CD4-positive, alpha-beta T cell (primary cell): Measurements from ENCODE around the gene MYEF2. TPM values are rescaled to one million over a fixed set of nuclear protein-coding genes. Genes with fewer than 3 reads are reported as not detected.

Experiments used
- ATAC-seq: fragments of 200-7000 bp; cut with Tn5 transposase; one replicate; pipeline ENCODE4 v1.10.0; 2022; ENCODE audit warnings: mild to moderate bottlenecking; ENCODE audit not compliant: poor library complexity
- CTCF ChIA-PET: fragments of 350-600 bp; sonication (Branson Sonifier 250); formaldehyde crosslinking; loops from one replicate; lab custom pipeline; 2021; ENCODE audit warnings: antibody characterized with exemption, inconsistent platforms; lab: Charles Lee
- POLR2A ChIA-PET: fragments of 350-600 bp; sonication (Branson Sonifier 250); formaldehyde crosslinking; loops from one replicate; lab custom pipeline; 2021; ENCODE audit warnings: antibody characterized with exemption, inconsistent platforms; lab: Charles Lee
- DNase-seq, 14 experiments: peaks; one replicate each; pipeline ENCODE4 v3.0.0-alpha.2; 2013 to 2020; ENCODE audit warnings: mixed read lengths in 2 of 14
- H3K27ac ChIP-seq, 2 donors: one replicate each; pipeline versions ENCODE4 v1.5.1 to v1.7.0; 2013; ENCODE audit warnings: low read length in 2 of 2, low read depth in 1 of 2, mild to moderate bottlenecking in 1 of 2
- H3K27me3 ChIP-seq, 2 experiments: 1 replicate in 1 of 2; 2 replicates in 1 of 2; pipeline versions ENCODE4 v1.6.1 to v1.7.0; 2013; ENCODE audit warnings: low read length in 2 of 2, control low read depth in 1 of 2, mild to moderate bottlenecking in 1 of 2, moderate library complexity in 1 of 2; ENCODE audit not compliant: insufficient read depth in 2 of 2, control insufficient read depth in 1 of 2
- H3K36me3 ChIP-seq: one replicate; pipeline ENCODE4 v1.6.1; 2013; ENCODE audit warnings: low read length, control low read depth; ENCODE audit not compliant: insufficient read depth
- H3K4me1 ChIP-seq: one replicate; pipeline ENCODE4 v1.6.1; 2013; ENCODE audit warnings: low read length, control low read depth; ENCODE audit not compliant: insufficient read depth
- H3K4me3 ChIP-seq: one replicate; pipeline ENCODE4 v1.5.1; 2013; ENCODE audit warnings: mild to moderate bottlenecking, low read length, moderate library complexity
- H3K9me3 ChIP-seq, 2 experiments: 1 replicate in 1 of 2; 2 replicates in 1 of 2; pipeline versions ENCODE4 v1.6.1 to v1.7.0; 2013; ENCODE audit warnings: low read length in 2 of 2, mild to moderate bottlenecking in 2 of 2, control low read depth in 1 of 2, moderate library complexity in 1 of 2; ENCODE audit not compliant: control insufficient read depth in 1 of 2, insufficient read depth in 1 of 2
- H3K27ac Mint-ChIP-seq: one replicate; pipeline ENCODE4 v1.8.0; 2020; ENCODE audit warnings: mixed read lengths
- H3K27me3 Mint-ChIP-seq: one replicate; pipeline ENCODE4 v1.8.0; 2021; ENCODE audit warnings: mixed read lengths
- H3K36me3 Mint-ChIP-seq: one replicate; pipeline ENCODE4 v1.8.0; 2021; ENCODE audit warnings: low read depth, mixed read lengths
- H3K4me1 Mint-ChIP-seq: one replicate; pipeline ENCODE4 v1.8.0; 2021; ENCODE audit warnings: low read depth, mixed read lengths
- H3K4me3 Mint-ChIP-seq: one replicate; pipeline ENCODE4 v1.8.0; 2020; ENCODE audit warnings: mild to moderate bottlenecking, mixed read lengths
- H3K9me3 Mint-ChIP-seq: one replicate; pipeline ENCODE4 v1.8.0; 2020; ENCODE audit warnings: mixed read lengths
- intact Hi-C, 2 experiments: fragments of 100-400 bp; cut with DNase I in 1 of 2; cut with micrococcal nuclease in 1 of 2; formaldehyde crosslinking; loops; one replicate each; pipeline versions ENCODE4 v1.15.1 to v1.9.0; 2023 to 2025; cut with DNase I, micrococcal nuclease
- total RNA-seq, 174 experiments: library from RNA in 2 of 174; stranded (reverse) in 2 of 174; gene quantifications; one replicate each; pipeline ENCODE4 v1.2.3 and lab custom pipeline; 2021 to 2026
- TF ChIP-seq, protein P1 (sequence below): fragments of 200-600 bp; IDR thresholded peaks from one replicate; pipeline ENCODE4 v1.8.0; 2022; ENCODE audit warnings: antibody characterized with exemption, mild to moderate bottlenecking

MYEF2 gene
- total RNA-seq, 2 experiments from 2014 or later, result 19.3 to 24.7 TPM

- no peaks in the 10 kb centered on the region for H3K36me3 Mint-ChIP-seq
- Histone ChIP-seq H3K9me3 (no peaks in the 10 kb centered on the region), H3K27me3 (no peaks in the 10 kb centered on the region), H3K27ac (no peak overlapping the region), H3K4me3 (no peak overlapping the region), H3K4me1 (no peaks in the 10 kb centered on the region), H3K36me3 (no peaks in the 10 kb centered on the region)
- H3K27ac Mint-ChIP-seq, result no peak overlapping the region
- no peak overlapping the region for H3K4me3 Mint-ChIP-seq
- H3K4me1 Mint-ChIP-seq, result no peaks in the 10 kb centered on the region
- TF ChIP-seq, protein P1, sequence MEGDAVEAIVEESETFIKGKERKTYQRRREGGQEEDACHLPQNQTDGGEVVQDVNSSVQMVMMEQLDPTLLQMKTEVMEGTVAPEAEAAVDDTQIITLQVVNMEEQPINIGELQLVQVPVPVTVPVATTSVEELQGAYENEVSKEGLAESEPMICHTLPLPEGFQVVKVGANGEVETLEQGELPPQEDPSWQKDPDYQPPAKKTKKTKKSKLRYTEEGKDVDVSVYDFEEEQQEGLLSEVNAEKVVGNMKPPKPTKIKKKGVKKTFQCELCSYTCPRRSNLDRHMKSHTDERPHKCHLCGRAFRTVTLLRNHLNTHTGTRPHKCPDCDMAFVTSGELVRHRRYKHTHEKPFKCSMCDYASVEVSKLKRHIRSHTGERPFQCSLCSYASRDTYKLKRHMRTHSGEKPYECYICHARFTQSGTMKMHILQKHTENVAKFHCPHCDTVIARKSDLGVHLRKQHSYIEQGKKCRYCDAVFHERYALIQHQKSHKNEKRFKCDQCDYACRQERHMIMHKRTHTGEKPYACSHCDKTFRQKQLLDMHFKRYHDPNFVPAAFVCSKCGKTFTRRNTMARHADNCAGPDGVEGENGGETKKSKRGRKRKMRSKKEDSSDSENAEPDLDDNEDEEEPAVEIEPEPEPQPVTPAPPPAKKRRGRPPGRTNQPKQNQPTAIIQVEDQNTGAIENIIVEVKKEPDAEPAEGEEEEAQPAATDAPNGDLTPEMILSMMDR, result no peak
- ATAC-seq (no peak), DNase-seq (no peak)
- H3K27me3 Mint-ChIP-seq, result peaks cover 17% of the 10 kb centered on the region
- H3K9me3 Mint-ChIP-seq, result no peaks in the 10 kb centered on the region
- ChIA-PET CTCF (no interaction called here), POLR2A (no interaction called here)
- intact Hi-C loops, result no loop called here
Measured at GRCh38 chr15:48085591-48085930, 92.5 kb downstream of the MYEF2 start.

GRCh38 chr15:48084759-48085590 is 93.1 kb downstream of the MYEF2 start:
- Histone ChIP-seq H3K9me3 (no peaks in the 10 kb centered on the region), H3K36me3 (no peaks in the 10 kb centered on the region), H3K27me3 (no peaks in the 10 kb centered on the region), H3K4me1 (no peaks in the 10 kb centered on the region), H3K4me3 (no peak overlapping the region), H3K27ac (no peak overlapping the region)
- intact Hi-C loops, result no loop called here
- ChIA-PET POLR2A (no interaction called here), CTCF (no interaction called here)
- Mint-ChIP-seq H3K4me3 (no peak overlapping the region), H3K36me3 (no peaks in the 10 kb centered on the region), H3K9me3 (no peaks in the 10 kb centered on the region), H3K27ac (no peak overlapping the region), H3K27me3 (peaks cover 11% of the 10 kb centered on the region), H3K4me1 (no peaks in the 10 kb centered on the region)
- no peak for DNase-seq
- TF ChIP-seq, protein P1, result no peak
- ATAC-seq, result no peak

Other genes starting within 250 kb of the MYEF2 start
- gene SLC24A5, start 57.3 kb downstream of the MYEF2 start, total RNA-seq, result not detected
- not detected for gene CTXN2, start 13.4 kb upstream of the MYEF2 start, total RNA-seq
- not detected for gene SLC12A1, start 28.0 kb upstream of the MYEF2 start, total RNA-seq
- gene DUT, start 153.1 kb upstream of the MYEF2 start, total RNA-seq, result 10 to 100 TPM; 60.7 to 65.3 TPM